H1 (cell line): ENCODE results near the gene SAFB. TPM values are rescaled to one million over a fixed set of nuclear protein-coding genes. Genes with fewer than 3 reads are reported as not detected.

ENCODE experiments used
- CTCF ChIA-PET: fragments of 300-600 bp; sonication (Branson Sonifier 250); formaldehyde crosslinking; loops from one replicate; lab custom pipeline; 2021; ENCODE audit not compliant: partially characterized antibody; lab: Charles Lee
- POLR2A ChIA-PET: fragments of 300-600 bp; sonication (Branson Sonifier 250); formaldehyde crosslinking; loops from one replicate; lab custom pipeline; 2021; ENCODE audit warnings: inconsistent platforms; ENCODE audit not compliant: partially characterized antibody; lab: Charles Lee
- DNase-seq, 2 experiments: peaks; one replicate each; pipeline versions ENCODE4 v3.0.0 to v3.0.0-alpha.2; 2010 to 2022; ENCODE audit warnings: low spot score in 2 of 2, low read depth in 1 of 2, mixed read lengths in 1 of 2
- FAIRE-seq: peaks from 2 replicates; lab custom pipeline; 2011; peaks lifted over from hg19 to GRCh38; lab: Jason Lieb, UNC
- H2AFZ ChIP-seq: 2 replicates; pipeline ENCODE4 v1.8.1; 2012; ENCODE audit warnings: low read length, inconsistent platforms
- H2AK5ac ChIP-seq: 2 replicates; pipeline ENCODE4 v1.6.1; 2013; ENCODE audit warnings: low read depth, low read length
- H2BK120ac ChIP-seq: replicated peaks from 2 replicates; pipeline ENCODE3; 2013; ENCODE audit warnings: low read depth, low read length, inconsistent platforms
- H2BK12ac ChIP-seq: 2 replicates; pipeline ENCODE4 v1.6.1; 2013; ENCODE audit warnings: low read depth, low read length
- H2BK15ac ChIP-seq: 2 replicates; pipeline ENCODE4 v1.6.1; 2013; ENCODE audit warnings: low read length
- H2BK20ac ChIP-seq: 2 replicates; pipeline ENCODE4 v1.6.1; 2013; ENCODE audit warnings: low read length
- H2BK5ac ChIP-seq: 2 replicates; pipeline ENCODE4 v1.6.1; 2013; ENCODE audit warnings: low read depth, low read length
- H3K14ac ChIP-seq: 2 replicates; pipeline ENCODE4 v1.6.1; 2013; ENCODE audit warnings: inconsistent platforms; ENCODE audit not compliant: insufficient read length
- H3K18ac ChIP-seq: 2 replicates; pipeline ENCODE4 v1.6.1; 2013; ENCODE audit warnings: low read length; ENCODE audit errors: extremely low read depth
- H3K23ac ChIP-seq: 2 replicates; pipeline ENCODE4 v1.6.1; 2013; ENCODE audit warnings: inconsistent platforms; ENCODE audit not compliant: insufficient read length
- H3K23me2 ChIP-seq: 2 replicates; pipeline ENCODE4 v1.6.1; 2013; ENCODE audit warnings: low read depth, low read length
- H3K27ac ChIP-seq: 2 replicates; pipeline ENCODE4 v1.6.1; 2011; ENCODE audit warnings: low read depth, low read length, inconsistent platforms
- H3K27me3 ChIP-seq, 4 experiments: replicated peaks in 1 of 4; 1 replicate in 1 of 4; 2 replicates in 3 of 4; pipeline versions ENCODE4 v1.6.1 to v1.8.1; 2011 to 2013; ENCODE audit warnings: low read length in 3 of 4, mild to moderate bottlenecking in 3 of 4, inconsistent platforms in 2 of 4, mixed read lengths in 2 of 4, moderate library complexity in 1 of 4; ENCODE audit not compliant: control insufficient read depth in 3 of 4, insufficient read depth in 3 of 4; ENCODE audit errors: extremely low read depth in 1 of 4
- H3K36me3 ChIP-seq, 4 experiments: 2 replicates each; pipeline versions ENCODE4 v1.6.1 to v1.8.1; 2011 to 2013; ENCODE audit warnings: mild to moderate bottlenecking in 4 of 4, low read length in 3 of 4, moderate library complexity in 2 of 4, control low read depth in 1 of 4, inconsistent platforms in 1 of 4; ENCODE audit not compliant: insufficient read depth in 4 of 4, control insufficient read depth in 2 of 4
- H3K4ac ChIP-seq: replicated peaks from 2 replicates; pipeline ENCODE3; 2013; ENCODE audit warnings: low read length, low read depth, mixed read lengths, inconsistent platforms; ENCODE audit not compliant: insufficient read length
- H3K4me1 ChIP-seq, 4 experiments: replicated peaks in 1 of 4; 1 replicate in 1 of 4; 2 replicates in 3 of 4; pipeline versions ENCODE4 v1.6.1 to v1.8.1; 2011 to 2013; ENCODE audit warnings: low read length in 3 of 4, inconsistent platforms in 2 of 4, mixed read lengths in 1 of 4; ENCODE audit not compliant: insufficient read depth in 4 of 4, control insufficient read depth in 3 of 4
- H3K4me2 ChIP-seq, 2 experiments: 2 replicates each; pipeline versions ENCODE4 v1.6.1 to v1.8.1; 2011 to 2013; ENCODE audit warnings: low read depth in 2 of 2, low read length in 2 of 2, control low read depth in 1 of 2, inconsistent platforms in 1 of 2, mild to moderate bottlenecking in 1 of 2; ENCODE audit not compliant: insufficient read depth in 1 of 2
- H3K4me3 ChIP-seq, 4 experiments: fragments of 200-600, 300-600 bp in 1 of 4; sonication (generic), shearing (Covaris generic), sonication (Bioruptor Twin) in 1 of 4; 2 replicates each; pipeline versions ENCODE4 v1.5.1 to v1.8.1; 2011 to 2016; ENCODE audit warnings: low read length in 4 of 4, low read depth in 3 of 4, control low read depth in 2 of 4, inconsistent platforms in 2 of 4, mild to moderate bottlenecking in 2 of 4, mixed read lengths in 1 of 4, moderate library complexity in 1 of 4; ENCODE audit not compliant: insufficient read depth in 2 of 4; ENCODE audit errors: extremely low read depth in 1 of 4
- H3K56ac ChIP-seq: replicated peaks from 2 replicates; pipeline ENCODE3; 2013; ENCODE audit warnings: low read depth, mild to moderate bottlenecking, mixed read lengths, low read length, inconsistent platforms; ENCODE audit not compliant: insufficient read length
- H3K79me1 ChIP-seq: 2 replicates; pipeline ENCODE4 v1.6.1; 2013; ENCODE audit warnings: low read depth, low read length, control low read depth
- H3K79me2 ChIP-seq, 2 experiments: 2 replicates each; pipeline versions ENCODE4 v1.6.1 to v1.8.1; 2012 to 2013; ENCODE audit warnings: low read length in 2 of 2, mild to moderate bottlenecking in 2 of 2, inconsistent platforms in 1 of 2; ENCODE audit not compliant: insufficient read depth in 2 of 2, control insufficient read depth in 1 of 2
- H3K9ac ChIP-seq, 4 experiments: replicated peaks in 1 of 4; 1 replicate in 1 of 4; 2 replicates in 3 of 4; pipeline versions ENCODE4 v1.6.1 to v1.8.1; 2011 to 2013; ENCODE audit warnings: low read depth in 3 of 4, low read length in 3 of 4, control low read depth in 2 of 4, mild to moderate bottlenecking in 2 of 4, moderate library complexity in 2 of 4, inconsistent platforms in 1 of 4; ENCODE audit errors: extremely low read depth in 1 of 4
- H3K9me3 ChIP-seq, 2 experiments: 2 replicates each; pipeline versions ENCODE4 v1.6.1 to v1.8.1; 2012 to 2013; ENCODE audit warnings: mild to moderate bottlenecking in 2 of 2, moderate library complexity in 2 of 2, control low read depth in 1 of 2, inconsistent platforms in 1 of 2, low read depth in 1 of 2, low read length in 1 of 2, mixed read lengths in 1 of 2; ENCODE audit not compliant: insufficient read depth in 2 of 2
- H4K20me1 ChIP-seq, 2 experiments: replicated peaks in 1 of 2; 2 replicates each; pipeline versions ENCODE3 to v1.8.1; 2011 to 2013; ENCODE audit warnings: inconsistent platforms in 2 of 2, low read length in 2 of 2, mild to moderate bottlenecking in 1 of 2; ENCODE audit not compliant: insufficient read depth in 2 of 2, control insufficient read depth in 1 of 2
- H4K5ac ChIP-seq: 2 replicates; pipeline ENCODE4 v1.6.1; 2013; ENCODE audit warnings: low read length, low read depth, mixed read lengths, inconsistent platforms; ENCODE audit not compliant: insufficient read length
- H4K8ac ChIP-seq: 2 replicates; pipeline ENCODE4 v1.8.0; 2013; ENCODE audit warnings: mild to moderate bottlenecking, moderate library complexity, low read length, inconsistent platforms; ENCODE audit not compliant: insufficient read depth; ENCODE audit errors: extremely low read depth
- H4K91ac ChIP-seq: replicated peaks from 2 replicates; pipeline ENCODE3; 2013; ENCODE audit warnings: low read length, mixed read lengths, inconsistent platforms; ENCODE audit not compliant: insufficient read length
- CTBP2 ChIP-seq: IDR thresholded peaks from 2 replicates; pipeline ENCODE4 v1.7.0; 2011; ENCODE audit warnings: borderline replicate concordance, mild to moderate bottlenecking, moderate library complexity, mixed read lengths, low read length; ENCODE audit not compliant: insufficient read depth, insufficient read length
- CTCF ChIP-seq, 3 experiments: IDR thresholded peaks; 1 replicate in 2 of 3; 2 replicates in 1 of 3; pipeline versions ENCODE4 v1.5.1 to v1.6.1; 2011; ENCODE audit warnings: low read length in 3 of 3, mild to moderate bottlenecking in 3 of 3, inconsistent platforms in 2 of 3, low read depth in 1 of 3, moderate library complexity in 1 of 3; ENCODE audit not compliant: insufficient read depth in 1 of 3; ENCODE audit errors: control extremely low read depth in 1 of 3
- E2F6 ChIP-seq: IDR thresholded peaks from 2 replicates; pipeline ENCODE4 v1.6.1; 2012; ENCODE audit warnings: inconsistent platforms
- GTF2F1 ChIP-seq: IDR thresholded peaks from 2 replicates; pipeline ENCODE4 v1.6.1; 2012; ENCODE audit warnings: low read depth, low read length, improper control_type of control experiment, borderline replicate concordance
- HDAC6 ChIP-seq: IDR thresholded peaks from one replicate; pipeline ENCODE4 v1.7.1; 2012; ENCODE audit warnings: low read depth, mild to moderate bottlenecking, inconsistent platforms, low read length, moderate library complexity
- JUN ChIP-seq: IDR thresholded peaks from 2 replicates; pipeline ENCODE4 v1.6.1; 2011; ENCODE audit warnings: low read depth, mild to moderate bottlenecking, improper control_type of control experiment, low read length
- JUND ChIP-seq: IDR thresholded peaks from 2 replicates; pipeline ENCODE4 v1.6.1; 2011; ENCODE audit warnings: mild to moderate bottlenecking, improper control_type of control experiment, low read length
- RAD21 ChIP-seq, 2 experiments: IDR thresholded peaks in 1 of 2; conservative IDR thresholded peaks in 1 of 2; 2 replicates each; pipeline ENCODE4 v1.6.1; 2011; ENCODE audit warnings: low read depth in 2 of 2, low read length in 2 of 2, improper control_type of control experiment in 1 of 2, inconsistent platforms in 1 of 2, mild to moderate bottlenecking in 1 of 2, moderate library complexity in 1 of 2
- WGBS, 2 experiments: shearing (Covaris generic) in 1 of 2; methylation state at CpG; one replicate each; pipeline versions ENCODE4 v1.1.6 to v1.1.7; 2013 to 2015; ENCODE audit warnings: low lambda C conversion rate in 2 of 2, mixed read lengths in 2 of 2, inconsistent platforms in 1 of 2, low coverage in 1 of 2, missing lambda C conversion rate in 1 of 2; ENCODE audit not compliant: insufficient replicate concordance in 2 of 2, insufficient coverage in 1 of 2, insufficient read length in 1 of 2; ENCODE audit errors: extremely low coverage in 1 of 2, missing lambda C conversion rate in 1 of 2; 5-methylcytosine and 5-hydroxymethylcytosine counted together
- polyA plus RNA-seq, 7 experiments: library from polyadenylated mRNA; depleted of rRNA in 3 of 7; stranded (reverse) in 5 of 7; unstranded in 2 of 7; fragments of >200 nt in 5 of 7; fragments of 200-250 nt in 2 of 7; gene quantifications; 1 replicate in 5 of 7; 2 replicates in 1 of 7; 4 replicates in 1 of 7; pipeline versions ENCODE4 v1.2.1 to v1.2.3, GENCODE V29; 2011 to 2013; ENCODE audit warnings: missing spikeins in 2 of 7, mixed read lengths in 2 of 7
- total RNA-seq: library from RNA; stranded (reverse); fragmentation: NEBNext Ultra II Directional; extraction: Animal tissue kit (Norgen Biotek cat#: 25700); gene quantifications from 2 replicates; pipeline ENCODE4 v1.2.1, GENCODE V29; 2021

Gene SAFB
- total and polyA plus RNA-seq, 2 of the 8 experiments (the other 6 are each of a cell fraction or from before 2014, with no cell fraction given) = 27.0 to 110 TPM

DNA sequence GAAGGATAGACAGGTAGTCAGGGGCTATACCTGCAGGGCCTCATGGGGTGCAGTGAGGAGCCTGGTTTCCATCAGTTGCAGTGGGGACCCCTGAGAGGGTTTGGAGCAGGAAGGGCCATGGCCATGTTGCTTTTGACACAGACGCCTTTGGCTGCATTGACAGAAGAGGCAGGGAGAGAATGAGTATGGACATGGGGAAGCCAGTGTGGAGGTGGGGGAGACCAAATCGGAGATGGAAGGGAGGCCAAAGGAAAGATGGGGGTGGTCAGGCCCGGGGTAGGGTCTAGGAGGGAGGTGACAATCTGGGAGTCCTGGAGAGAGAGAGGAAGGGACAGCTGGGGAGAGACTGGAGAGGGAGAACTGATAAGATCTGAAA, 59.2 kb downstream of the SAFB start:
- Histone ChIP-seq H2BK5ac (no peak overlapping the region), H4K20me1 (peaks cover 0 to 10% of the 10 kb centered on the region in 2 experiments), H3K79me1 (peaks cover 3% of the 10 kb centered on the region; the same call in 1 of the 2 replicates), H3K27me3 (no peaks in the 10 kb centered on the region), H3K23me2 (peaks cover 15% of the 10 kb centered on the region; the same call in 1 of the 2 replicates), H3K4me1 (peaks cover 0 to 14% (median 1%) of the 10 kb centered on the region in 4 experiments; a peak in 5 of 7 replicates), H3K9me3 (no peaks in the 10 kb centered on the region), H3K56ac (no peak overlapping the region), H2AK5ac (no peak overlapping the region), H4K91ac (no peak overlapping the region), H4K8ac (no peak overlapping the region), H2BK15ac (no peak overlapping the region), H3K18ac (no peak overlapping the region), H4K5ac (no peak overlapping the region), H3K14ac (no peak overlapping the region), H2AFZ (no peak overlapping the region), H3K4me3 (no peak overlapping the region; a peak in 1 of 8 replicates), H3K4me2 (peak overlapping the region in 1 of 2 experiments; percentile 89; a peak in 1 of 4 replicates), H3K79me2 (no peaks in the 10 kb centered on the region), H2BK120ac (no peak overlapping the region), H3K4ac (no peak overlapping the region), H3K23ac (no peak overlapping the region), H3K9ac (no peak overlapping the region), H2BK12ac (no peak overlapping the region), H3K27ac (no peak overlapping the region), H3K36me3 (0 out of 8 replicates have a peak, but pooled peaks cover 0 to 2% (median 0%) of the 10 kb centered on the region in 4 experiments), H2BK20ac (no peak overlapping the region)
- DNase-seq = no peak
- CTCF ChIA-PET = interaction anchor here (0.5 kb wide), 1 partner anchor 83 kb away, joined by 3 read pairs; no protein-coding TSS in a partner anchor
- no peak for FAIRE-seq
- 100% methylated on average over 3 of the region's 3 CpGs; no CpG with 5 or more reads in 1 of the 2 experiments for WGBS, 2 experiments
- POLR2A ChIA-PET = interaction anchor here (1.2 to 1.7 kb wide), 3 partner anchors 8 to 11 kb away, joined by 3 to 8 read pairs (median 5); partner anchors contain the start of gene RPL36
- TF ChIP-seq RAD21 (IDR thresholded peaks at IDR 0.05 in 1 of 2, conservative IDR thresholded peaks at IDR 0.05 in 1 of 2; ENCODE audit: low read depth in 2 of 2, low read length in 2 of 2) (no peak), E2F6 (no peak), GTF2F1 (no peak), JUND (no peak), CTBP2 (no peak), JUN (no peak), CTCF (IDR thresholded peaks at IDR 0.05; ENCODE audit: control extremely low read depth in 1 of 3, insufficient read depth in 1 of 3, low read depth in 1 of 3, low read length in 3 of 3) (no peak), HDAC6 (no peak)
